Fibroblast of peridontal ligament (primary cell): Measurements from ENCODE around the gene CAMK2D.
A peak's percentile ranks its signal among the peaks of the same experiment; 100 is the strongest.

Source experiments
- DNase-seq: peaks from one replicate; pipeline ENCODE4 v3.0.0-alpha.2; 2010; ENCODE audit errors: extremely low read depth

The CAMK2D gene

GRCh38 chr4:113682730-113683537, 78.6 kb downstream of the CAMK2D start:
- peak; percentile 75 for DNase-seq

GRCh38 chr4:113678641-113679040, 82.9 kb downstream of the CAMK2D start:
- peak; percentile 75 for DNase-seq

GRCh38 chr4:113677325-113677724, 84.2 kb downstream of the CAMK2D start:
- DNase-seq, result no peak

GRCh38 chr4:113675731-113676697, 85.5 kb downstream of the CAMK2D start:
- DNase-seq, result peak; percentile 51

GRCh38 chr4:113674733-113675132, 86.8 kb downstream of the CAMK2D start:
- no peak for DNase-seq

GRCh38 chr4:113674251-113674650, 87.3 kb downstream of the CAMK2D start:
- peak; percentile 36 for DNase-seq

GRCh38 chr4:113673450-113673849, 88.1 kb downstream of the CAMK2D start:
- no peak for DNase-seq

- DNase-seq, result no peak
Observed at GRCh38 chr4:113666386-113667114, 95.0 kb downstream of the CAMK2D start.

- peak; percentile 61 for DNase-seq
Observed at GRCh38 chr4:113665036-113665435, 96.5 kb downstream of the CAMK2D start.

GRCh38 chr4:113662581-113662980, 99.0 kb downstream of the CAMK2D start:
- DNase-seq, result no peak

- DNase-seq, result no peak
Observed at GRCh38 chr4:113659127-113659526, 102.4 kb downstream of the CAMK2D start.

- peak; percentile 71 for DNase-seq
Observed at GRCh38 chr4:113657586-113658233, 103.8 kb downstream of the CAMK2D start.

GRCh38 chr4:113653871-113654270, 107.7 kb downstream of the CAMK2D start:
- no peak for DNase-seq

GRCh38 chr4:113646442-113646822, 115.1 kb downstream of the CAMK2D start:
- DNase-seq, result no peak

- peak; percentile 45 for DNase-seq
Observed at GRCh38 chr4:113645771-113646441, 115.6 kb downstream of the CAMK2D start.

- DNase-seq, result no peak
Observed at GRCh38 chr4:113645288-113645687, 116.2 kb downstream of the CAMK2D start.

GRCh38 chr4:113644398-113644797, 117.1 kb downstream of the CAMK2D start:
- DNase-seq, result no peak

- DNase-seq, result no peak
Observed at GRCh38 chr4:113643505-113643904, 118.0 kb downstream of the CAMK2D start.

GRCh38 chr4:113641025-113641431, 120.5 kb downstream of the CAMK2D start:
- DNase-seq, result no peak

- no peak for DNase-seq
Observed at GRCh38 chr4:113639326-113639725, 122.2 kb downstream of the CAMK2D start.

- no peak for DNase-seq
Observed at GRCh38 chr4:113638562-113638832, 123.0 kb downstream of the CAMK2D start.
